ENCODE data around the gene DOCK1.
A peak's percentile ranks its signal among the peaks of the same experiment; 100 is the strongest.
"Not testable (repeated sequence)": the region's sequence is repeated elsewhere in the genome, so short reads cannot be mapped to it uniquely, and the experiment has no call there.

DOCK1 gene

GRCh38 chr10:126926568-126926967 is 21.3 kb downstream of the DOCK1 start:
- no peak for DNase-seq (ENCODE audit: low spot score)

- no peak for DNase-seq (ENCODE audit: low spot score)
Measured at GRCh38 chr10:126927799-126928198, 22.6 kb downstream of the DOCK1 start.

- no peak for DNase-seq (ENCODE audit: low spot score)
Measured at GRCh38 chr10:126928274-126928673, 23.0 kb downstream of the DOCK1 start.

GRCh38 chr10:126929391-126929790 is 24.2 kb downstream of the DOCK1 start:
- no peak for DNase-seq (ENCODE audit: low spot score)

- DNase-seq (ENCODE audit: low spot score), result no peak
Measured at GRCh38 chr10:126930131-126930882, 25.1 kb downstream of the DOCK1 start.

GRCh38 chr10:126930883-126931503 is 25.8 kb downstream of the DOCK1 start:
- no peak for DNase-seq (ENCODE audit: low spot score)

GRCh38 chr10:126931544-126931943 is 26.3 kb downstream of the DOCK1 start:
- no peak for DNase-seq (ENCODE audit: low spot score)

- no peak for DNase-seq (ENCODE audit: low spot score)
Measured at GRCh38 chr10:126932516-126932915, 27.3 kb downstream of the DOCK1 start.

- DNase-seq (ENCODE audit: low spot score), result no peak
Measured at GRCh38 chr10:126933116-126933515, 27.9 kb downstream of the DOCK1 start.

- DNase-seq (ENCODE audit: low spot score), result peak; percentile 80
Measured at GRCh38 chr10:126935263-126935946, 30.2 kb downstream of the DOCK1 start.

GRCh38 chr10:126937026-126937425 is 31.8 kb downstream of the DOCK1 start:
- no peak for DNase-seq (ENCODE audit: low spot score)

GRCh38 chr10:126938121-126938520 is 32.9 kb downstream of the DOCK1 start:
- DNase-seq (ENCODE audit: low spot score), result not testable (repeated sequence)

- no peak for DNase-seq (ENCODE audit: low spot score)
Measured at GRCh38 chr10:126939706-126940105, 34.5 kb downstream of the DOCK1 start.

GRCh38 chr10:126940670-126941310 is 35.6 kb downstream of the DOCK1 start:
- no peak for DNase-seq (ENCODE audit: low spot score)

GRCh38 chr10:126944191-126944590 is 39.0 kb downstream of the DOCK1 start:
- no peak for DNase-seq (ENCODE audit: low spot score)

- DNase-seq (ENCODE audit: low spot score), result peak; percentile 82
Measured at GRCh38 chr10:126945351-126946030, 40.3 kb downstream of the DOCK1 start.

- DNase-seq (ENCODE audit: low spot score), result no peak
Measured at GRCh38 chr10:126946746-126947145, 41.5 kb downstream of the DOCK1 start.

GRCh38 chr10:126948355-126949160 is 43.3 kb downstream of the DOCK1 start:
- no peak for DNase-seq (ENCODE audit: low spot score)

GRCh38 chr10:126949161-126949503 is 43.9 kb downstream of the DOCK1 start:
- no peak for DNase-seq (ENCODE audit: low spot score)

- DNase-seq (ENCODE audit: low spot score), result no peak
Measured at GRCh38 chr10:126950401-126951105, 45.3 kb downstream of the DOCK1 start.

GRCh38 chr10:126953886-126954285 is 48.7 kb downstream of the DOCK1 start:
- DNase-seq (ENCODE audit: low spot score), result no peak

Measured in kidney tubule cell (primary cell).